Measurements from ENCODE around the gene HHIPL1.
A peak's percentile ranks its signal among the peaks of the same experiment; 100 is the strongest.

The HHIPL1 gene

GRCh38 chr14:99612071-99612737 lies 32.7 kb upstream of the HHIPL1 start:
- DNase-seq: no peak

GRCh38 chr14:99612738-99613330 lies 32.1 kb upstream of the HHIPL1 start:
- no peak for DNase-seq

- DNase-seq: no peak
These were observed 29.3 kb upstream of the HHIPL1 start for GRCh38 chr14:99615497-99616157.

- DNase-seq: no peak
These were observed 27.8 kb upstream of the HHIPL1 start for GRCh38 chr14:99616832-99617800.

- no peak for DNase-seq
These were observed 24.8 kb upstream of the HHIPL1 start for GRCh38 chr14:99619835-99620834.

- no peak for DNase-seq
These were observed 23.0 kb upstream of the HHIPL1 start for GRCh38 chr14:99621948-99622347.

- no peak for DNase-seq
These were observed 20.9 kb upstream of the HHIPL1 start for GRCh38 chr14:99624024-99624423.

GRCh38 chr14:99624971-99625370 lies 20.0 kb upstream of the HHIPL1 start:
- DNase-seq: no peak

- no peak for DNase-seq
These were observed 19.5 kb upstream of the HHIPL1 start for GRCh38 chr14:99625476-99625875.

GRCh38 chr14:99626041-99626648 lies 18.8 kb upstream of the HHIPL1 start:
- DNase-seq: no peak

- no peak for DNase-seq
These were observed 17.8 kb upstream of the HHIPL1 start for GRCh38 chr14:99627100-99627499.

- no peak for DNase-seq
These were observed 17.2 kb upstream of the HHIPL1 start for GRCh38 chr14:99627510-99628381.

GRCh38 chr14:99628887-99629618 lies 15.9 kb upstream of the HHIPL1 start:
- peak; percentile 56 for DNase-seq

GRCh38 chr14:99630202-99630601 lies 14.7 kb upstream of the HHIPL1 start:
- DNase-seq: no peak

- no peak for DNase-seq
These were observed 12.4 kb upstream of the HHIPL1 start for GRCh38 chr14:99632410-99633035.

GRCh38 chr14:99633141-99633540 lies 11.8 kb upstream of the HHIPL1 start:
- DNase-seq: no peak

GRCh38 chr14:99633918-99634317 lies 11.0 kb upstream of the HHIPL1 start:
- no peak for DNase-seq

GRCh38 chr14:99634443-99634842 lies 10.5 kb upstream of the HHIPL1 start:
- no peak for DNase-seq

GRCh38 chr14:99635116-99635515 lies 9.8 kb upstream of the HHIPL1 start:
- no peak for DNase-seq
